K562 (cell line): ENCODE data around the gene CWF19L1. TPM values are rescaled to one million over a fixed set of nuclear protein-coding genes. Genes with fewer than 3 reads are reported as not detected.

Source experiments
- CREB3 ChIP-seq: fragments of 450-650 bp; conservative IDR thresholded peaks from 2 replicates; pipeline ENCODE4 v1.6.1; 2016; ENCODE audit warnings: missing genetic modification characterization, low read depth, mild to moderate bottlenecking, missing compliant biosample characterization, moderate library complexity
- NCOA4 ChIP-seq: fragments of 450-650 bp; IDR thresholded peaks from 2 replicates; pipeline ENCODE4 v1.6.1; 2018; ENCODE audit warnings: mild to moderate bottlenecking; ENCODE audit not compliant: partially characterized antibody
- RREB1 ChIP-seq: fragments of 250-450 bp; sonication (Bioruptor Pico); IDR thresholded peaks from 2 replicates; pipeline ENCODE4 v1.4.0; 2020
- ZBTB34 ChIP-seq: fragments of 250-450 bp; sonication (Bioruptor Pico); IDR thresholded peaks from 2 replicates; pipeline ENCODE4 v1.8.0; 2021; ENCODE audit warnings: mild to moderate bottlenecking, moderate library complexity
- polyA plus RNA-seq, 8 experiments: library from polyadenylated mRNA; depleted of rRNA in 4 of 8; stranded (reverse) in 5 of 8; unstranded in 3 of 8; fragments of >200 nt; fragmentation: Nextera tagmentation in 2 of 8; fragmentation: Illumina TruSeq in 1 of 8; extraction: Ambion mirVana in 2 of 8; extraction: Trizol in 1 of 8; gene quantifications; 2 replicates each; pipeline versions ENCODE4 v1.2.1 to v1.2.3, GENCODE V29; 2011 to 2014; ENCODE audit warnings: inconsistent platforms in 1 of 8, missing spikeins in 1 of 8
- total RNA-seq, 7 experiments: library from RNA; depleted of rRNA in 6 of 7; stranded (reverse); fragments of >200 nt in 6 of 7; fragmentation: Illumina TruSeq in 2 of 7; extraction: Trizol in 2 of 7; gene quantifications; 2 replicates each; pipeline versions ENCODE4 v1.2.1 to v1.2.3, GENCODE V29; 2011 to 2021; ENCODE audit warnings: low replicate concordance in 1 of 7

Gene CWF19L1
- total and polyA plus RNA-seq, 9 of the 15 experiments (the other 6 are each of a cell fraction or from before 2014, with no cell fraction given) = 19.5 to 49.9 (median 30.9) TPM

- TF ChIP-seq RREB1 (CRISPR knock-in tag) = no peak
- TF ChIP-seq CREB3 = no peak
- TF ChIP-seq NCOA4 = no peak
- no peak for TF ChIP-seq ZBTB34 (CRISPR knock-in tag)
Measured at GRCh38 chr10:100201549-100201948, 65.9 kb downstream of the CWF19L1 start (continued).
